CD14-positive monocyte (primary cell): ENCODE data around the gene C9orf43. TPM values are rescaled to one million over a fixed set of nuclear protein-coding genes. Genes with fewer than 3 reads are reported as not detected.

ENCODE experiments used
- DNase-seq, 3 donors: peaks; one replicate each; pipeline ENCODE4 v3.0.0-alpha.2; 2011 to 2022
- H2AFZ ChIP-seq: 2 replicates; pipeline ENCODE4 v1.6.0; 2012; ENCODE audit warnings: mild to moderate bottlenecking, low read depth, low read length, inconsistent platforms; ENCODE audit not compliant: insufficient read depth, poor library complexity, severe bottlenecking
- H3K27ac ChIP-seq, 2 donors: 1 replicate in 1 of 2; 2 replicates in 1 of 2; pipeline ENCODE4 v1.5.1; 2012 to 2013; ENCODE audit warnings: low read length in 2 of 2, control low read depth in 1 of 2, inconsistent platforms in 1 of 2, low read depth in 1 of 2, mild to moderate bottlenecking in 1 of 2
- H3K27me3 ChIP-seq, 2 donors: one replicate each; pipeline versions ENCODE4 v1.6.0 to v1.6.1; 2011 to 2013; ENCODE audit warnings: low read length in 2 of 2; ENCODE audit not compliant: control insufficient read depth in 2 of 2, insufficient read depth in 2 of 2
- H3K36me3 ChIP-seq, 2 donors: replicated peaks in 1 of 2; 1 replicate in 1 of 2; 2 replicates in 1 of 2; pipeline versions ENCODE4 v1.5.1 to v1.6.1; 2012 to 2013; ENCODE audit warnings: low read length in 2 of 2, control low read depth in 1 of 2, inconsistent platforms in 1 of 2, mild to moderate bottlenecking in 1 of 2; ENCODE audit not compliant: insufficient read depth in 2 of 2, control insufficient read depth in 1 of 2
- H3K4me1 ChIP-seq, 2 donors: 1 replicate in 1 of 2; 2 replicates in 1 of 2; pipeline versions ENCODE4 v1.5.1 to v1.6.1; 2012 to 2013; ENCODE audit warnings: low read length in 2 of 2, control low read depth in 1 of 2, inconsistent platforms in 1 of 2, mild to moderate bottlenecking in 1 of 2, moderate library complexity in 1 of 2; ENCODE audit not compliant: insufficient read depth in 2 of 2, control insufficient read depth in 1 of 2
- H3K4me2 ChIP-seq: replicated peaks from 2 replicates; pipeline ENCODE3; 2012; ENCODE audit warnings: low read length, moderate library complexity, mild to moderate bottlenecking; ENCODE audit not compliant: poor library complexity, severe bottlenecking; ENCODE audit errors: extremely low read depth
- H3K4me3 ChIP-seq, 3 experiments: fragments of 200-600 bp in 1 of 3; sonication (generic) in 1 of 3; replicated peaks in 1 of 3; 1 replicate in 2 of 3; 2 replicates in 1 of 3; pipeline ENCODE4 v1.5.1; 2011 to 2013; ENCODE audit warnings: low read length in 3 of 3, mild to moderate bottlenecking in 3 of 3, control low read depth in 2 of 3, low read depth in 2 of 3, inconsistent platforms in 1 of 3, moderate library complexity in 1 of 3
- H3K79me2 ChIP-seq: 2 replicates; pipeline ENCODE4 v1.6.0; 2012; ENCODE audit warnings: mild to moderate bottlenecking, control low read depth, inconsistent platforms, low read length, moderate library complexity; ENCODE audit not compliant: insufficient read depth
- H3K9ac ChIP-seq: 2 replicates; pipeline ENCODE4 v1.6.0; 2017; ENCODE audit warnings: low read length, mild to moderate bottlenecking; ENCODE audit not compliant: insufficient read depth, poor library complexity, severe bottlenecking
- H3K9me3 ChIP-seq, 2 donors: replicated peaks in 1 of 2; 1 replicate in 1 of 2; 2 replicates in 1 of 2; pipeline versions ENCODE4 v1.5.1 to v1.6.1; 2012 to 2013; ENCODE audit warnings: low read length in 2 of 2, control low read depth in 1 of 2; ENCODE audit not compliant: control insufficient read depth in 1 of 2, insufficient read depth in 1 of 2
- H4K20me1 ChIP-seq: 2 replicates; pipeline ENCODE4 v1.6.0; 2012; ENCODE audit warnings: mild to moderate bottlenecking, low read length, control low read depth, moderate library complexity; ENCODE audit not compliant: insufficient read depth
- H3K27ac Mint-ChIP-seq, 7 donors: one replicate each; pipeline ENCODE4 v1.8.0; 2020; ENCODE audit warnings: mild to moderate bottlenecking in 7 of 7, mixed read lengths in 7 of 7, moderate library complexity in 6 of 7, inconsistent platforms in 2 of 7
- H3K27me3 Mint-ChIP-seq, 3 donors: one replicate each; pipeline ENCODE4 v1.8.0; 2021 to 2022; ENCODE audit warnings: low read depth in 3 of 3, mild to moderate bottlenecking in 3 of 3, mixed read lengths in 3 of 3, moderate library complexity in 3 of 3, inconsistent platforms in 1 of 3
- H3K36me3 Mint-ChIP-seq, 2 donors: one replicate each; pipeline ENCODE4 v1.8.0; 2020; ENCODE audit warnings: mixed read lengths in 2 of 2, inconsistent platforms in 1 of 2, mild to moderate bottlenecking in 1 of 2
- H3K4me1 Mint-ChIP-seq: one replicate; pipeline ENCODE4 v1.8.0; 2020; ENCODE audit warnings: mild to moderate bottlenecking, mixed read lengths
- H3K4me3 Mint-ChIP-seq, 2 donors: one replicate each; pipeline ENCODE4 v1.8.0; 2020; ENCODE audit warnings: mild to moderate bottlenecking in 2 of 2, mixed read lengths in 2 of 2, moderate library complexity in 1 of 2
- H3K9me3 Mint-ChIP-seq, 7 donors: one replicate each; pipeline ENCODE4 v1.8.0; 2020 to 2022; ENCODE audit warnings: mixed read lengths in 7 of 7, mild to moderate bottlenecking in 6 of 7, moderate library complexity in 6 of 7, inconsistent platforms in 2 of 7
- CTCF ChIP-seq: fragments of 200-600 bp; IDR thresholded peaks from one replicate; pipeline ENCODE4 v1.8.0; 2022; ENCODE audit warnings: antibody characterized with exemption, mild to moderate bottlenecking
- WGBS: methylation state at CpG from one replicate; pipeline ENCODE4 v1.1.5; 2013; ENCODE audit warnings: missing lambda C conversion rate; ENCODE audit not compliant: insufficient coverage; 5-methylcytosine and 5-hydroxymethylcytosine counted together
- intact Hi-C, 2 donors: fragments of 100-400 bp; cut with micrococcal nuclease; formaldehyde crosslinking; loops; one replicate each; pipeline versions ENCODE4 v1.15.0 to v1.15.1; 2023
- polyA plus RNA-seq, 3 donors: library from polyadenylated mRNA; depleted of rRNA in 1 of 3; unstranded in 2 of 3; stranded (reverse) in 1 of 3; fragments of 300-500 nt in 2 of 3; fragments of >200 nt in 1 of 3; fragmentation: Illumina TruSeq in 2 of 3; gene quantifications; 1 replicate in 2 of 3; 2 replicates in 1 of 3; pipeline ENCODE4 v1.2.3, GENCODE V29; 2012 to 2021

C9orf43 gene
- polyA plus RNA-seq, 3 donors = 0.17 TPM; not detected in 2

DNA sequence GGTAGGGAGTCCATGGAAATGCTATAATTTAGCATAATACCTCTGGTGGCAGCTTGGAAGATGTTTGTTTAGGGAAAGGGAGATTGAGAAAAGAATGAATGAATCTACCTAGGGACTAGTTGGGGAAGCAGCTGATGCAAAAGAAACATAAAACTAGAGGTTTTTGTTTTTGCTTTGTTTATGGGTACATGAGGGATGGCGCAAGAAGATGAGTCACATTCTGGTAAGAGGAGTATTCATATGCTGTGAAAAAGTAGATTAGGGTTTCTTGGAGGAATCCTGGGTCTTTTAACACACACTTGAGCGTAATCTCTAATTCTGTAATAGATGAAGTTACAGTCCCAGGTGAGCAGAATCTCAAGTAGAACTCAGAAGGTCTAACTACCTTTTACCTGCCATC is 17.1 kb downstream of the C9orf43 start:
- H3K27ac Mint-ChIP-seq = peak overlapping the region in 2 of 7 donors; percentile 7 to 20
- no peak overlapping the region for H2AFZ ChIP-seq
- H3K27ac ChIP-seq = no peak overlapping the region

GRCh38 chr9:113428062-113428615 is 17.6 kb downstream of the C9orf43 start:
- Histone ChIP-seq H3K9ac (no peak overlapping the region), H3K79me2 (no peaks in the 10 kb centered on the region), H4K20me1 (no peaks in the 10 kb centered on the region), H3K4me1 (peaks cover 12 to 16% of the 10 kb centered on the region in 2 donors), H3K36me3 (no peaks in the 10 kb centered on the region), H2AFZ (no peak overlapping the region), H3K4me3 (no peak overlapping the region), H3K27me3 (no peaks in the 10 kb centered on the region), H3K9me3 (no peaks in the 10 kb centered on the region), H3K27ac (no peak overlapping the region), H3K4me2 (no peak overlapping the region)
- Mint-ChIP-seq H3K4me1 (peaks cover 28% of the 10 kb centered on the region), H3K36me3 (no peaks in the 10 kb centered on the region), H3K9me3 (peaks cover 0 to 2% (median 0%) of the 10 kb centered on the region in 7 donors), H3K4me3 (no peak overlapping the region), H3K27me3 (peaks cover 0 to 4% (median 0%) of the 10 kb centered on the region in 3 donors), H3K27ac (no peak overlapping the region)
- no peak for DNase-seq
- intact Hi-C loops = no loop called here
- TF ChIP-seq CTCF = no peak
- no CpG with 5 or more reads among the region's 1 CpG for WGBS

More for the DNA sequence above, 17.1 kb downstream of the C9orf43 start:
- Histone ChIP-seq H3K4me1 (peaks cover 12 to 16% of the 10 kb centered on the region in 2 donors), H3K9ac (no peak overlapping the region), H3K36me3 (no peaks in the 10 kb centered on the region), H3K4me3 (no peak overlapping the region), H3K4me2 (no peak overlapping the region), H3K27me3 (no peaks in the 10 kb centered on the region), H3K79me2 (no peaks in the 10 kb centered on the region), H4K20me1 (no peaks in the 10 kb centered on the region), H3K9me3 (no peaks in the 10 kb centered on the region)
- Mint-ChIP-seq H3K36me3 (no peaks in the 10 kb centered on the region), H3K4me3 (no peak overlapping the region), H3K9me3 (no peaks in the 10 kb centered on the region), H3K27me3 (peaks cover 0 to 4% (median 0%) of the 10 kb centered on the region in 3 donors), H3K4me1 (peaks cover 28% of the 10 kb centered on the region)
- intact Hi-C loops = no loop called here
- WGBS = 83% methylated on average over 1 of the region's 2 CpGs
- peak in 2 of 3 donors; percentile 35 to 57 for DNase-seq
- no peak for TF ChIP-seq CTCF
